ENCODE measurements around the gene GPBAR1. TPM values are rescaled to one million over a fixed set of nuclear protein-coding genes. Genes with fewer than 3 reads are reported as not detected.
A peak's percentile ranks its signal among the peaks of the same experiment; 100 is the strongest.

The GPBAR1 gene
- total RNA-seq, 2 donors from 2014 or later = 3.1 to 90.3 TPM

GRCh38 chr2:218301176-218301819 lies 40.5 kb downstream of the GPBAR1 start:
- H3K27ac ChIP-seq = peak overlapping the region in 2 of 4 donors; percentile 19 to 58
- H3K36me3 ChIP-seq (replicated peaks in 1 of 2; ENCODE audit: insufficient read depth in 1 of 2, low read depth in 2 of 2) = no peaks in the 10 kb centered on the region
- peaks cover 37% of the 10 kb centered on the region for H3K4me1 ChIP-seq
- ATAC-seq = peak; percentile 96
- H3K27me3 ChIP-seq = no peaks in the 10 kb centered on the region
- H3K9me3 ChIP-seq = no peaks in the 10 kb centered on the region
- no peak overlapping the region for H3K4me3 ChIP-seq
- WGBS, 2 donors = 1 to 3% methylated on average over 9 of the region's 9 CpGs
- peak; percentile 92 to 94 (median 93) for DNase-seq
- TF ChIP-seq, protein P1, sequence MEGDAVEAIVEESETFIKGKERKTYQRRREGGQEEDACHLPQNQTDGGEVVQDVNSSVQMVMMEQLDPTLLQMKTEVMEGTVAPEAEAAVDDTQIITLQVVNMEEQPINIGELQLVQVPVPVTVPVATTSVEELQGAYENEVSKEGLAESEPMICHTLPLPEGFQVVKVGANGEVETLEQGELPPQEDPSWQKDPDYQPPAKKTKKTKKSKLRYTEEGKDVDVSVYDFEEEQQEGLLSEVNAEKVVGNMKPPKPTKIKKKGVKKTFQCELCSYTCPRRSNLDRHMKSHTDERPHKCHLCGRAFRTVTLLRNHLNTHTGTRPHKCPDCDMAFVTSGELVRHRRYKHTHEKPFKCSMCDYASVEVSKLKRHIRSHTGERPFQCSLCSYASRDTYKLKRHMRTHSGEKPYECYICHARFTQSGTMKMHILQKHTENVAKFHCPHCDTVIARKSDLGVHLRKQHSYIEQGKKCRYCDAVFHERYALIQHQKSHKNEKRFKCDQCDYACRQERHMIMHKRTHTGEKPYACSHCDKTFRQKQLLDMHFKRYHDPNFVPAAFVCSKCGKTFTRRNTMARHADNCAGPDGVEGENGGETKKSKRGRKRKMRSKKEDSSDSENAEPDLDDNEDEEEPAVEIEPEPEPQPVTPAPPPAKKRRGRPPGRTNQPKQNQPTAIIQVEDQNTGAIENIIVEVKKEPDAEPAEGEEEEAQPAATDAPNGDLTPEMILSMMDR (IDR thresholded peaks at IDR 0.05) = peak; percentile 83 to 98 (median 98)
- no peak for TF ChIP-seq POLR2A (IDR thresholded peaks at IDR 0.05)
- intact Hi-C loops (cut with DNase I) = loop anchor here (5.0 kb wide), 2 partner anchors 56 to 91 kb away; partner anchors contain the start of gene CATIP

DNA sequence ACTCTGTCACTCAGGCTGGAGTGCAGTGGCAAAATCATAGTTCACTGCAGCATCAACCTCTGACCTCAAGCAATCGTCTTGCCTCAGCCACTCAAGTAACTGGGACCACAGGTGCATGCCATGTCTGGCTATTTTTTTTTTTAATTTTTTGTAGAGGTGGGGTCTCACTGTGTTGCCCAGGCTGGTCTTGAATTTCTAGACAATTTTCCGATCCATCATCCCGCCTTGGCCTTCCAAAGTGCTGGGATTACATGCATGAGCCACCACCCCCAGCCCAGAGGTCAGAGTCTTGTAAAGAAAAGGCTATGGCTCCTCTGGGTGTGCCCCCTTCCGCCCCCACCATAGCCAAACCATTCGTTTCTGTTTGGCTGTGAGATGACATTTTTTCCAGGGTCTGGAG lies 44.6 kb downstream of the GPBAR1 start:
- intact Hi-C loops (cut with DNase I) = no loop called here
- no peaks in the 10 kb centered on the region for H3K27me3 ChIP-seq
- WGBS, 2 donors = 72 to 83% methylated on average over 5 of the region's 5 CpGs

GRCh38 chr2:218306184-218306920 lies 45.5 kb downstream of the GPBAR1 start:
- Histone ChIP-seq H3K36me3 (replicated peaks in 1 of 2; ENCODE audit: insufficient read depth in 1 of 2, low read depth in 2 of 2) (no peaks in the 10 kb centered on the region), H3K9me3 (no peaks in the 10 kb centered on the region), H3K27me3 (no peaks in the 10 kb centered on the region), H3K27ac (no peak overlapping the region), H3K4me1 (peaks cover 24% of the 10 kb centered on the region), H3K4me3 (no peak overlapping the region)
- 70 to 82% methylated on average over 8 to 9 of the region's 9 CpGs for WGBS, 2 donors
- intact Hi-C loops (cut with DNase I) = no loop called here
- DNase-seq (no peak), ATAC-seq (no peak)
- no peak for TF ChIP-seq POLR2A (IDR thresholded peaks at IDR 0.05)
- TF ChIP-seq, protein P1 (IDR thresholded peaks at IDR 0.05) = no peak

More for the DNA sequence above, 44.6 kb downstream of the GPBAR1 start:
- H3K9me3 ChIP-seq = no peaks in the 10 kb centered on the region
- DNase-seq (no peak), ATAC-seq (no peak)
- H3K4me3 ChIP-seq = no peak overlapping the region
- H3K36me3 ChIP-seq (replicated peaks in 1 of 2; ENCODE audit: insufficient read depth in 1 of 2, low read depth in 2 of 2) = no peaks in the 10 kb centered on the region
- no peak overlapping the region for H3K27ac ChIP-seq
- H3K4me1 ChIP-seq = peaks cover 19% of the 10 kb centered on the region
- TF ChIP-seq, protein P1 (IDR thresholded peaks at IDR 0.05) = no peak
- no peak for TF ChIP-seq POLR2A (IDR thresholded peaks at IDR 0.05)

- Histone ChIP-seq H3K9me3 (no peaks in the 10 kb centered on the region), H3K36me3 (replicated peaks in 1 of 2; ENCODE audit: insufficient read depth in 1 of 2, low read depth in 2 of 2) (no peaks in the 10 kb centered on the region), H3K27ac (no peak overlapping the region), H3K27me3 (no peaks in the 10 kb centered on the region), H3K4me3 (no peak overlapping the region), H3K4me1 (peaks cover 31% of the 10 kb centered on the region)
- TF ChIP-seq, protein P1 (IDR thresholded peaks at IDR 0.05) = no peak
- no peak for TF ChIP-seq POLR2A (IDR thresholded peaks at IDR 0.05)
- WGBS, 2 donors = 72 to 76% methylated on average over 6 of the region's 6 CpGs
- ATAC-seq = no peak
- DNase-seq = no peak
- intact Hi-C loops (cut with DNase I) = no loop called here
These were observed 46.7 kb downstream of the GPBAR1 start for GRCh38 chr2:218307415-218308090.

Measured in body of pancreas (tissue), 4 donors.